HG02943 (cell line): ENCODE measurements around the gene CCDC197.

ENCODE experiments used
- ATAC-seq: cut with Tn5 transposase; IDR thresholded peaks from one replicate; pipeline ENCODE4 v1.9.1; 2021; ENCODE audit warnings: mild to moderate bottlenecking, low read depth, moderate library complexity; ENCODE audit not compliant: unreplicated experiment

The CCDC197 gene

GRCh38 chr14:93997082-93997481, at the start of gene CCDC197:
Gene CCDC197, plus strand, starts transcription at chr14:93997301. Its CDS starts 831 bp downstream, at chr14:93998132.
- ATAC-seq: no peak

DNA sequence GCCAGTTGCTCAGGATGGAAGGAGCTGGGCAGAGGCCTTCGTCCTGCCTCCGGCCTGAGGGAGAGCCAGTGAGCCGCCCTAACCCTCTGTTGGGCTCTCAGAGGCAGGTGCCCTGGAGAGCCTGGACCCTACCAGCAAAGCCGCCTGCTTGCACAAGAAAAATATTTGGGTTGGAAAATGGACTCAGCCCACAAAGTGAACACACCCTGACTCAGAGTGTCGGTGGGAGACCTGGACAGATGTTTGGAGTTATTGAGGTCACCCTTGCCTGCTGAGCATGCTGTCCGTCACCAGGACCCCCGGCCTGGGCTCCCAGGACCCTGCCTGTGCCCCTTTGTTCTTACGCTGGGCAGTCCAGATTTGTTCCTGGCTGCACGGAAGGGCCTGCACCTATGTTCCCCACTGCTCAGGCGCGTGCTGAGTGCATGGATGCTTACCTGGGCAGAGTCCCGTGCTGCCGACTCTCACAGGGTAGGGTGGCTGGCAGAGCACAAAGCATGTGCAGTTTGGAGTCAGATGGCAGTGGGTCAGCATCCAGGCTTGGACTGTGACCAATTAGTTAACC, 47.5 kb upstream of the CCDC197 start:
- no peak for ATAC-seq

DNA sequence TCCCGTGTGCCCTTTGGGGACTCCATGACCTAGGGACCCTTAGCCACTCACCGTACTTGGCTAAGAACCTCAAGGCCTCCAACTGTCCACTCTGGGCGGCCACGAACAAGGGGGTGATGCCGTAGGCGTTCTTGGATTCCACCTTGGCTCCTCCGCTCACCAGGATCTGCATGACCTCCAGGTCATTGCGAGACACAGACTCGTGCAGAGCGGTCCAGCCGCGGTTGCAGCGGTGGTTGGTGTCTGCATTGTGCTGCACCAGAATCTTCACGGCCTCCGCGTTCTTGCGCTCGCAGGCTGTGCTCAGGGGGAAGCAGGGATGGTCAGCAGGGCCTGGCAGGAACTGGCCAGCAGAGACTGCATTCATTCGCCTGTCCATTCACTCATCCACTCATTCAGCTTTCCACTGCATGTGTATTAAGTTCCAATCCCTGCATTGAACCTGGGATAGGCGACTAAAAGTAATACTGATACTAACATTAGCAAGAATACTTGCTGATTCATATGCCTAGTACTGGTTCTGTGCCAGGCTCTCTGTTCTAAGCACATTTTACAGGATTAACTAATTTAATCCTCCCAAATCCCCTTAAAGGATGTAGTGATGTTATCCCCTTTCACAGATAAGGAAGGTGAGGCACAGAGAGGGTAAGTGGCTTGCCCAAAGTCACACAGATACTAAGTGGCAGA, 46.0 kb upstream of the CCDC197 start:
- ATAC-seq: no peak

- ATAC-seq: no peak
Measured at GRCh38 chr14:93951635-93952540, 45.2 kb upstream of the CCDC197 start.

- ATAC-seq: no peak
Measured at GRCh38 chr14:93952829-93953228, 44.3 kb upstream of the CCDC197 start.

GRCh38 chr14:93953263-93953662, 43.8 kb upstream of the CCDC197 start:
- no peak for ATAC-seq

DNA sequence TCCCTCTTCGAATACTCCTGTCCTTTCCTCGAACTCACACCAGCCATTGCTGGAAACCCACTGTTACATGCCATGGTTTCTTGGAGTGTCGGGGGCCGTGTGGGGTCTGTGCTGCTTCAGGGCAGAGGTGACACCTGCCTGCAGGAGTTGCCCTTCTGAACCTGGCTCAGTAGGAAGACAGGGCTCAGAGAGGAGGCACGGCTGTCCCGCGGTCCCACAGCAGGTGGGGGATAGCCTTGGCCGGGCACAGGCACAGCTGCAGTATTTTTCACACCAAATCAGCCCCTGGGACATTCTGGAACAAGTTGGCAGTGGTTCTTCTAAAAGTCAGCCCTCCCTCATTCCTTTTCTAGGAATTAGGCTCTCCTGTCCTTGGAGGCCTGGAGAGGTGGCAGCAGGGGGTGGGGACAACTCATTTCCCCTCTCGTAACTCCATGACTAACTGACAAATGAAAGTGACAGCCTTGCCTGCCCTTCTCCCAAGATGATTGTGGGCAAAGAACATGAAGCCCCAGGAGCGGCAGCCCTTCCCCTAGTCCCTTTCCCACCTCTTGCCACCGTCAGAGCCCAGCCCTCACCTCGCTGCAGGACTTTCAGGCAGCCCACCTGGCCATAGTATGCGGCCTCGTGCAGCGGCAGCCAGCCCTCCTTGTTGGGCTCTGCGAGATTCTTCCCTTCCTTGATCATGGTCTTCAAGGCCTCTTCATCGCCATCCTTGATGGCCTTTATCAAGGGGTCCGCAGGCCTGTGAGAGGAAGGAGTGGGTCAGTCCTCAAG, 43.2 kb upstream of the CCDC197 start:
- ATAC-seq: no peak

GRCh38 chr14:93954516-93954830, 42.6 kb upstream of the CCDC197 start:
- no peak for ATAC-seq

DNA sequence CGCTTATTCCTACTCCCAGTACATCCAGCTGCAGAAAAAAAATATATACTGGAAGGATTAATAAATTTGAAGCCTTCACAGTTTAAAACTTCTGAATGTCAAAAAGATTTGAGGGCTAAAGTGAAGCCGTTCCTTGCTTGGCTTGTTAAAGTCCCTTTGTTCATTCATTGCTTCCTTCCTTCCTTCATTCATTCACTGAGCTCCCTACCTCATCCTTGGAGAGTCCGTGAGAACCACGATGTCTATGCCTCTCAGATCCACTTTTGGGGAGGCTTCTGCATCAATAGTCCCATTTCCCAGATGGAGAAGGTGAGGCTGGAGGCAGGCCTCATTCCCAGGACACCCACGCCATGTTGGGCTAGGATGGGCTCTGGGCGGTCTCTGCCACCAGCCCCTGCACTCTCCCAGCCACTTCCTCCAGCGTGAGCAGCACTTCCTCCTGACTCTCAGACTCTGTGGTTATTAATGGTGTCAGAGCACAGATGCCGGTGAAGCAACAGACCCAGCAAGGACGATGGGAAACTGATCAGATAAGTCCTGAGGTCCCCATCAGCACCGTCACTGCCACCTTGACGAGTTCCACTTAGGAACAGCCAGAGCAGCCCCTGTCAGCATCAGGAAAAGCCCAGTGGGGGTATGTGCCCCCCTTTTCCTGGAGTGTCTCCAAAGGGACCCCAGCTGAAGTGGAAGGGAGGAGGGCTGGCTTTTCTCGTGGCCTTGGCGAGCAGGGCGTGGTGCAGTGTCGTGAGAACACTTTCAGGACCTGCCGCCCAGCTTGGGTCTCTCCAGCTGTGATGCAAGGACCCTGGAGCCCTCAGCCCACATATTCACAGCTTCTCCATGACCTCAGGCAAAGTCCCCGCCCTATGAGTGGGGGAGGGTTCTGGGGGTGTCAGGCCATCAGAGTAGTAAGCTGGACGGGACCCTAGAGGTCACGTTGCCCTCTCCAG, 41.9 kb upstream of the CCDC197 start:
- no peak for ATAC-seq

DNA sequence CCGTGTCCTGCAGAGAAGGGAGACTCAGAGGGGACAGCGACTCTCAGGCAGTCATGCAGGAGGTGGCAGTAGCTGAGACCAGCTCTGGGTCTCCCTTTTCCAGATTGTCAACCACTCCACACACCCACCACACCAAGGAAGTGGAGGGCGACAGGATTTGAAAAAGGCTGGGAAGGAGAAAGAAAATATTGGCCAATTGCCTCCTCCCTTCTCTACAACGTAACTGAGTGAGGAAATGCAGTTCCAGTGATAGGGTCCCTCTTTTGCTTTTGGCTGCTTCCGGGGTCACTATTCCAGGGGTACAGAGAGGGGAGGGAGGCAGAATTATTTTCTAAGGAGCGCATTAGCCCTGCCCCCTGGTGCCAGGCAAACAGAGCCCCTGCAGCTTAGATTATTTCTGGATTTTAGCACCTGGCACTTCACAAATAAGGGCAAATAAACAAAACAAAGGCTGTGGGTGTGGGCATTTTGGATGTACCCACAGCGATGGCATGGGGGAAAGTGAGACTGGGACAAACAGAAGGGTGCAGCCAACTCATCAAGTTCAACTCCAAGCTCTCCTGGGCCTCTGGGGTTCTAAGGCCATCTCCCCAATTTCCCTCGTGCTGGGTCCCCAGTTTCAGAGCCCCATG, 41.1 kb upstream of the CCDC197 start:
- ATAC-seq: no peak

DNA sequence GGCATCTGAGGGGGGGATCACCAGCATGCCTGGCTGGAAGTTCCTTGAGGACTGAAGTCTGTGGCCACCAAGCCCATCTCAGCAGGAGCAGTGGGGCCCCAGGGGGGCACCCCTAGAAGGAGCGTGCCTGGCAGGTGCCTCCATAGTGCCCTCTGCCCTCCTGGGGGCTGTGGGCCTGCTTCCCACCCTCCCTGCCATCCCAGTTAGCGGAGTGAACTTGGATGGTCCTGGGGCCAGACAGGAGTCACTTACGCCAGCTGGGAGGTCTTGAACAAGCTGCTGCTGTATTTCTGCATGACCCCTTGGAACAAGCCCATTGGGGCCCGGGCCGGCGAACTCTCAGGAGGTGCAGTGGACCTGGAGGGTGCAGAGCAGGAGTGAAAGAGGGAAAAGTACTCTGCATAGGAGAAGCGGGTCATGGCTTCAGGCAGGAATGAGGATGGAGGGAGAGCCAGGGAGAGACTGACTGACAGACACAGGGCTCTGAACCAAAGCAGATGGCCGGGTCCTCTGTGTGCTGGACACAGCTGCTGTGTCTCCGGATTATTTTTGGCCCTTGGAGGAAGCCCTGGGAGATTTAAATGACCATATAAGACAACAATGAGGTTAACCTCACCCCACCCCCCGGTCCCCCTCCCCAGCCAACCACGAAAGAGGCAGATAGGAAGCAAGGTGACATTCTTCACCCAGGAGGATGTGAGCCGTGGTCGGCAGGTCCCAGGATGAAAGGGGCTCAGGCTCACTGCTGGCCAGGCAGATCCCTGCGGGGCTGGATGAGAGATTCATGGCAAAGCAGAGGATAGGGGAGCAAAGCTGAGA, 40.4 kb upstream of the CCDC197 start:
- ATAC-seq: no peak

DNA sequence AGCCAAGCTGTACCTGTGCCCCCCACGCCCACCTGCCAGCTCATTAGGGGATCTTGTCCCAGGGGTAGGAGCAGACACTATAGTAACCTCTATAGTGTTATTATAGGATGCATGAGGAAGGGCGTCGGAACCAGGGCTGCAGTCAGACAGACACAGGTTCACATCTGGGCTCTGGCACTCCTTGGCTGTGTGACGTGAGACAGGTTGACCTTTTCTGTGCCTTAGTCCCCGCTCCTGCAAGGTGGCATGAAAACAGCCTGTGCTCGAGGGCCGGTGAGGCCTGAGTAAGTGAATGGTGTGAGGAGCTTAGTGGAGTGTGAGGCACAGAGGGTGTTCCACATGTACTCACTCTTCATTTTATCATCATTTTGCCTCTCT, 39.8 kb upstream of the CCDC197 start:
- ATAC-seq: no peak

GRCh38 chr14:93957751-93958566, 39.1 kb upstream of the CCDC197 start:
- no peak for ATAC-seq

DNA sequence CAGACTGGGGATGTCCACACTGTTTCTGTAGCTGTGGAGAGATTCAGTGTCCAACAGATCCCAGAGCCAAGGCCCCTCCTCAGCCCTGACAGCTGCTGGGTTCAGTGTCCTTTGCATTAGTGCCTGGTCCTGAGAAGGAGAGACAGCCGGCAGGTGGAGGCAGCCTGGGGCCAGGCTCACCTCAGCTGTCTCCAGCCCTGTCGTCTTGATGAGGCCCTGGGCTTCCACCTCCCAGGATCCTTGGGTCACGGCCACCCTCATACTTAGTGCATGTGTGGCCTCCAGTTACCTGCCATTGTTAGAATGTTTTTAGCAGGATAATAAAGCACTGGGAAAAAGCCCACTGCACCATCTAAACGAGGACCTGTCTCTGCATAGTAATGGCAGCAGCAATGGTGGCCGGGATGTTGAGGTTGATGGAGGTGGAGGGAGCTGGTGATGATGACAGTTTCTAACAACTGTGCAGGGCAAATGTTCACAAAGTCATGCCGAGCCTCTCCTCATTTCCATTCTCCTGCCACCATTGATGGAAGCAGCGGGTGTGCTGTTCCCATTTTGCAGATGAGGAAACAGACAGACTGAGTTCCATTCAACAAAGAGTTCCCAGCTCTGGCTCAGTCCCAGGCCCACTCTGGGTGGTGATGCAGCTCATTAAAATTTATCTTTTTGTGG, 38.4 kb upstream of the CCDC197 start:
- ATAC-seq: no peak

GRCh38 chr14:93959239-93960107, 37.6 kb upstream of the CCDC197 start:
- peak; percentile 58 for ATAC-seq

GRCh38 chr14:93960108-93960475, 37.0 kb upstream of the CCDC197 start:
- ATAC-seq: no peak
